ENCODE results near the gene DLST.

- TF ChIP-seq, protein P1, sequence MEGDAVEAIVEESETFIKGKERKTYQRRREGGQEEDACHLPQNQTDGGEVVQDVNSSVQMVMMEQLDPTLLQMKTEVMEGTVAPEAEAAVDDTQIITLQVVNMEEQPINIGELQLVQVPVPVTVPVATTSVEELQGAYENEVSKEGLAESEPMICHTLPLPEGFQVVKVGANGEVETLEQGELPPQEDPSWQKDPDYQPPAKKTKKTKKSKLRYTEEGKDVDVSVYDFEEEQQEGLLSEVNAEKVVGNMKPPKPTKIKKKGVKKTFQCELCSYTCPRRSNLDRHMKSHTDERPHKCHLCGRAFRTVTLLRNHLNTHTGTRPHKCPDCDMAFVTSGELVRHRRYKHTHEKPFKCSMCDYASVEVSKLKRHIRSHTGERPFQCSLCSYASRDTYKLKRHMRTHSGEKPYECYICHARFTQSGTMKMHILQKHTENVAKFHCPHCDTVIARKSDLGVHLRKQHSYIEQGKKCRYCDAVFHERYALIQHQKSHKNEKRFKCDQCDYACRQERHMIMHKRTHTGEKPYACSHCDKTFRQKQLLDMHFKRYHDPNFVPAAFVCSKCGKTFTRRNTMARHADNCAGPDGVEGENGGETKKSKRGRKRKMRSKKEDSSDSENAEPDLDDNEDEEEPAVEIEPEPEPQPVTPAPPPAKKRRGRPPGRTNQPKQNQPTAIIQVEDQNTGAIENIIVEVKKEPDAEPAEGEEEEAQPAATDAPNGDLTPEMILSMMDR (conservative IDR thresholded peaks at IDR 0.05 in 1 of 2, IDR thresholded peaks at IDR 0.05 in 1 of 2; ENCODE audit: extremely low read depth in 1 of 2, insufficient read depth in 1 of 2, low read depth in 1 of 2, low read length in 2 of 2), result no peak
- no peak for TF ChIP-seq EZH2 (IDR thresholded peaks at IDR 0.05; ENCODE audit: borderline replicate concordance, low read length)
Measured at GRCh38 chr14:74917178-74917543, 35.4 kb downstream of the DLST start.
